Left lung (tissue), 10 donors: ENCODE data around the gene SLC12A5. TPM values are rescaled to one million over a fixed set of nuclear protein-coding genes. Genes with fewer than 3 reads are reported as not detected.

Experiments
- ATAC-seq: fragments of 200-7000 bp; cut with Tn5 transposase; one replicate; pipeline ENCODE4 v1.9.1; 2020; ENCODE audit warnings: moderate library complexity
- DNase-seq, 4 donors: peaks; one replicate each; pipeline ENCODE4 v3.0.0-alpha.2; 2013 to 2020
- H3K27ac ChIP-seq, 2 donors: fragments of 200-600 bp; sonication (generic) in 1 of 2; one replicate each; pipeline versions ENCODE4 v1.5.0 to v1.8.0; 2020 to 2021
- H3K27me3 ChIP-seq, 2 donors: fragments of 200-600 bp; sonication (generic) in 1 of 2; one replicate each; pipeline versions ENCODE4 v1.5.0 to v1.8.0; 2020 to 2021
- H3K36me3 ChIP-seq, 2 donors: fragments of 200-600 bp; sonication (generic) in 1 of 2; one replicate each; pipeline versions ENCODE4 v1.5.0 to v1.8.0; 2020 to 2021
- H3K4me1 ChIP-seq, 2 donors: fragments of 200-600 bp; one replicate each; pipeline ENCODE4 v1.8.0; 2021
- H3K4me3 ChIP-seq, 2 donors: fragments of 200-600 bp; sonication (generic) in 1 of 2; one replicate each; pipeline versions ENCODE4 v1.5.0 to v1.8.0; 2020 to 2021; ENCODE audit warnings: mild to moderate bottlenecking in 1 of 2
- H3K9me3 ChIP-seq, 2 donors: fragments of 200-600 bp; sonication (generic) in 1 of 2; one replicate each; pipeline versions ENCODE4 v1.5.0 to v1.8.0; 2020 to 2021
- CTCF ChIP-seq, 2 donors: fragments of 200-600 bp; sonication (generic) in 1 of 2; IDR thresholded peaks; one replicate each; pipeline versions ENCODE4 v1.5.0 to v1.8.0; 2021; ENCODE audit warnings: antibody characterized with exemption in 2 of 2
- intact Hi-C, 2 donors: fragments of 100-400 bp; cut with DNase I; formaldehyde crosslinking; loops; one replicate each; pipeline versions ENCODE4 v1.11.2 to v1.14.2; 2022
- polyA plus RNA-seq, 6 donors: library from polyadenylated mRNA; unstranded; fragments of 120-200 nt; gene quantifications; one replicate each; pipeline ENCODE4 v1.2.1, GENCODE V29; 2013; ENCODE audit not compliant: insufficient read length in 6 of 6
- total RNA-seq, 2 donors: library from RNA; stranded (reverse); fragmentation: NEBNext Ultra II Directional; extraction: Animal tissue kit (Norgen Biotek cat#: 25700); gene quantifications; one replicate each; pipeline ENCODE4 v1.2.1, GENCODE V29; 2021
- donor health status: DM: no; HTN: yes; CAD: no.
- donor health status: DM: no; HTN: no; CAD: no.

Gene SLC12A5
- total and polyA plus RNA-seq, 8 donors: 0.71 to 2.9 (median 1.5) TPM

GRCh38 chr20:46014517-46015396 is 14.3 kb upstream of the SLC12A5 start:
- H3K4me1 ChIP-seq: peaks cover 4 to 46% of the 10 kb centered on the region in 2 donors
- H3K36me3 ChIP-seq: peaks cover 0 to 9% of the 10 kb centered on the region in 2 donors
- no peak for ATAC-seq
- no peak overlapping the region for H3K4me3 ChIP-seq
- no peak overlapping the region for H3K27ac ChIP-seq
- intact Hi-C loops: loop anchor here in 1 of 2 donors (5.0 kb wide), 1 partner anchor 73 kb away; the partner anchor contains the start of gene NCOA5
- H3K9me3 ChIP-seq: no peaks in the 10 kb centered on the region
- DNase-seq: no peak
- TF ChIP-seq CTCF (IDR thresholded peaks at IDR 0.05): no peak
- H3K27me3 ChIP-seq: peaks cover 42 to 93% of the 10 kb centered on the region in 2 donors

GRCh38 chr20:46017272-46017671 is 11.7 kb upstream of the SLC12A5 start:
- Histone ChIP-seq H3K36me3 (peaks cover 0 to 9% of the 10 kb centered on the region in 2 donors), H3K27ac (no peak overlapping the region), H3K4me1 (peaks cover 3 to 38% of the 10 kb centered on the region in 2 donors), H3K27me3 (peaks cover 26 to 93% of the 10 kb centered on the region in 2 donors), H3K9me3 (no peaks in the 10 kb centered on the region), H3K4me3 (no peak overlapping the region)
- ATAC-seq: no peak
- TF ChIP-seq CTCF (IDR thresholded peaks at IDR 0.05): no peak
- intact Hi-C loops: no loop called here
- DNase-seq: no peak

GRCh38 chr20:46018112-46018511 is 10.9 kb upstream of the SLC12A5 start:
- no peak for ATAC-seq
- peaks cover 18 to 93% of the 10 kb centered on the region in 2 donors for H3K27me3 ChIP-seq

GRCh38 chr20:46018611-46019010 is 10.4 kb upstream of the SLC12A5 start:
- Histone ChIP-seq H3K27me3 (peaks cover 13 to 93% of the 10 kb centered on the region in 2 donors), H3K36me3 (peaks cover 0 to 9% of the 10 kb centered on the region in 2 donors), H3K9me3 (no peaks in the 10 kb centered on the region), H3K4me1 (peaks cover 3 to 34% of the 10 kb centered on the region in 2 donors), H3K4me3 (no peak overlapping the region), H3K27ac (no peak overlapping the region)
- no peak for TF ChIP-seq CTCF (IDR thresholded peaks at IDR 0.05)
- ATAC-seq (no peak), DNase-seq (no peak)
- intact Hi-C loops: no loop called here

More at GRCh38 chr20:46018112-46018511, 10.9 kb upstream of the SLC12A5 start:
- Histone ChIP-seq H3K4me1 (peaks cover 3 to 38% of the 10 kb centered on the region in 2 donors), H3K4me3 (no peak overlapping the region), H3K36me3 (peaks cover 0 to 9% of the 10 kb centered on the region in 2 donors), H3K27ac (no peak overlapping the region), H3K9me3 (no peaks in the 10 kb centered on the region)
- intact Hi-C loops: no loop called here
- TF ChIP-seq CTCF (IDR thresholded peaks at IDR 0.05): no peak
- no peak for DNase-seq

DNA sequence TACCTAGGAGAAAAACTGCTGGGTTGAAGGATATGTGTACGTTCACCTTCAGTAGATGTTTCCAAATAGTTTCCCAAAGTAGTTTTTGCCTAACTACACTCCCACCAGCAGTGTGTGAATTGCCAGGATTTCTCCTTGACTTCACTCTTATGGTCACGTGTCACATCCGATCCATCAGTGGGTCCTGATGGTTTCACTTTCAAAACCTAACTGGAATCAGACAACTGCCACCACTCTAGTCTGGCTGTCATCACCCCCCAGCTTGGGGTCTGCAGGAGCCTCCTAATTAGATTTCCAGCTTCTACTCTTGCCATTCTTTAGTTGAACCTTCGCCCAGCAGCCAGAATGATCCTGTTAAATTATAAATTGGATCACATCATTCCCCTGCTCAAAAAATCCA is 8.5 kb upstream of the SLC12A5 start:
- Histone ChIP-seq H3K36me3 (peaks cover 0 to 5% of the 10 kb centered on the region in 2 donors), H3K4me3 (no peak overlapping the region), H3K27me3 (peaks cover 12 to 93% of the 10 kb centered on the region in 2 donors), H3K9me3 (no peaks in the 10 kb centered on the region), H3K4me1 (peaks cover 3 to 26% of the 10 kb centered on the region in 2 donors), H3K27ac (no peak overlapping the region)
- intact Hi-C loops: no loop called here
- TF ChIP-seq CTCF (IDR thresholded peaks at IDR 0.05): no peak
- DNase-seq: no peak
- ATAC-seq: no peak
